Stimulated activated CD4-positive, alpha-beta T cell treated with anti-CD3 and anti-CD28 coated beads, Interleukin-15, amount 100 ng/mL, for 1 hour (primary cell): ENCODE measurements around the gene KAT6B.

ENCODE experiments used
- DNase-seq, 2 donors: peaks; one replicate each; pipeline ENCODE4 v3.0.0-alpha.2; 2020; ENCODE audit warnings: low read depth in 1 of 2, low spot score in 1 of 2

Gene KAT6B

GRCh38 chr10:74981831-74982633 is 155.6 kb downstream of the KAT6B start:
- DNase-seq = no peak

DNA sequence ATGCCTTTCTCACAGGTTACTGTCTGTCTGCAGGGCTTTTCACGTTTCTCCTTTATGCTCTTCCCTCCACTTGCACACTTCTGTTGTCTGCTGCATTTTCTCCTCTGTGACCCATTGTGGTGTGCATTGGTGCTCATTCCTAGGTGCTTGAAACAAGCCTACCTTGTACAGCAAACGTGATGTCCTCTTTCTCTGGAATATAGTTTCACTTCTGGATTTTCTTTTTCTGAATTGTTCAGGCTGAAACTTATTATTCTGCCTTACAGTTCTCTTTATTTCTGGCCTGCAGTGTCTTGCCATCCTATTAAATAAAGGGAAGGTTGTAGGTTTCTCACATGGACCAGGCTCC is 156.2 kb downstream of the KAT6B start:
- no peak for DNase-seq

DNA sequence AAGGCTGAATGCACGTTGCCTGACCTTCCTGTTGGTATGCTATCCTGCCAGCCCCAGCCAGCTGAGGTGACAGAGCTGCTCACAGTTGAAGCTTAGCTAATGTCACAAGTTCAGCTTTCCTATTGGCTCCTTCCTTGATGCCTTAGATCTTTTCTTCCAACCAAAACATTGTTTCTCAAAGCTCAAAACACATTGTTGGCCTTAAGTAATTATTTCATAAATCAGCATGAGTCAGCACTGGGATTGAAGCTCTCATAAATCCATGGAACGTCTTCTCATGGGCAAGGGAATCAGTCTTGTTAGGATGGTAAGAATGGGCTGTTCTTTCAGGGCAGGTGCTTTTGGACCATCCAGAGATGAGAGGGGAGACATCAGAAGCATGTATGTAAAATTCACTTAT is 157.0 kb downstream of the KAT6B start:
- DNase-seq = no peak

- no peak for DNase-seq
Measured at GRCh38 chr10:74987339-74988053, 161.1 kb downstream of the KAT6B start.

GRCh38 chr10:74988054-74988775 is 161.8 kb downstream of the KAT6B start:
- DNase-seq = no peak

GRCh38 chr10:74988832-74989561 is 162.6 kb downstream of the KAT6B start:
- DNase-seq = no peak

GRCh38 chr10:74991435-74991834 is 165.0 kb downstream of the KAT6B start:
- DNase-seq = no peak

DNA sequence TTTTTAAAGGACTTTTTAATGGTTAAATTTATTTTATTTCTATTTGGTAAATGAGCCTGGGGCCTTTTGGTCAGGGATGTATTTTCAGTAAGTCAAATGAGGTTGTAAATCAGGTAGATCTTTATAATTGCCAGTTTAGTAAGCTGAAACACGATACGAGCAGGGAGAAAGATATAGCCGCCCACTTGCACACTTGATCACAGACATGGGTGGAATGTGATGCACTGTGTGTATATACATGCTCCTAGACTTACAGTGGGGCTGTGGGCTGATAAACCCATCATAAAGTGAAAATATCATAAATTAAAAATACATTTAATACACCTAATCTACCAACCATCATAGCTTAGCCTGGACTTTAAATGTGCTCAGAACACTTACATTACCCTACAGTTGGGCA is 165.7 kb downstream of the KAT6B start:
- no peak for DNase-seq

DNA sequence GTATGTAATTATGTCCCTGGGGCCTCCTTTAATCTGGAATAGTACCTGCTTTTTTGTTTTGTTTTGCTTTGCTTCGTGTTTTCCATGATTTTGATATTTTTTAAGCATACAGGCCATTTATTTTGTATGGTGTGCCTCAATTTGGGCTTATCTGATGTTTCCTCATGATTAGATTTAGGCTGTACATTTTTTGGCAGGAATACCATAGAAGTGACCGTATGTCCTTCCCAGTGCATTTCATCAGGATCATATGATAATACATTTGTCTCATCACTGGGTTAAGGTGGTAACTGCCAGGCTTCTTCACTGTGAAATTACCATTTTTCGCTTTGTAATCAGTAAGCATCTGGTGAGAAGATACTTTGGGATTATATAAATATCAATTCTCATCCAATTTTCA is 167.2 kb downstream of the KAT6B start:
- no peak for DNase-seq

GRCh38 chr10:74994854-74995253 is 168.5 kb downstream of the KAT6B start:
- no peak for DNase-seq

- no peak for DNase-seq
Measured at GRCh38 chr10:74995806-74996205, 169.4 kb downstream of the KAT6B start.

GRCh38 chr10:74997163-74997562 is 170.8 kb downstream of the KAT6B start:
- no peak for DNase-seq

DNA sequence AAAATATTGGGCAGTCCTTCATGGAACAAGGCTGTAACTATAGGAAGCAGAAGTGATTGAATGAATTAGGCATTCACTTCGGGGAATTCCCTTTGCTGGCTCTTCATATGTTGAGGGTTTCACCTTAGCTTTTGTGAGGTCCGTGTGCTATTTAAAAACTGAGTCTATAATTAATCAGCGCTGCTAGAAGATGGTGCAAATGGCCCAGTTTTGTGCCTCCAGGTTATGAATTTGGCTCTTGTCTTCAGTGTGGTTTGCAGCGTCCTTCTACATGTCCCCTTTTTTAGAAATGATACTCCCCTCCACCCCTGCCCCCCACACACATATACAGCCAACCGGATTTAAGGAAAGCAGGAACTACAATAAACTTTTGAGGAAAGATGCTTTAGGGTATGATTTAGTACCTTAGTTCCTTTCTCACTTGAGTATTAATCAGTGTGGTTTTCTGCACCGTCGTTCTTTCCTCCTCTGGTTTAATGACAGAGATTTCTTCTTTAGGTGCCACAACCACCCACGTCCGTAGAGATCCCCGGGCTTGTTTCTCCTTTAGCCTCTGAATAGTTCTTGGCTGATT is 174.4 kb downstream of the KAT6B start:
- no peak for DNase-seq

GRCh38 chr10:75001715-75002350 is 175.4 kb downstream of the KAT6B start:
- no peak for DNase-seq

DNA sequence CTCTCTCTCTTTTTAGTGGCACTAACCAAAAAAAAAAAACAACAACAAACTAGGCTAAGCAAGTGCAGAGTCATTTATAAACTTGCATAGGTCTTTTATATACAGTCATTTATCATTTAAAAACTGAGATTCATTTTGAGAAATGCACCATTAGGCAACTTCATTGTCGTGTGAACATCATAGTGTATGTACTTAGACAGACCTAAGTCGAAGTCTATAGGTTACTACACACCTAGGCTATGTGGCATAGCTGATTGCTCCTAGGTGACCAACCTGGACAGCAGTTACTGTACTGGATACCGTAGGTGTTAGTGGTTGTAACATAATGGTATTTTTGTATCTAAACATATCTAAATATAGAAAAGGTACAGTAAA is 175.9 kb downstream of the KAT6B start:
- no peak for DNase-seq

DNA sequence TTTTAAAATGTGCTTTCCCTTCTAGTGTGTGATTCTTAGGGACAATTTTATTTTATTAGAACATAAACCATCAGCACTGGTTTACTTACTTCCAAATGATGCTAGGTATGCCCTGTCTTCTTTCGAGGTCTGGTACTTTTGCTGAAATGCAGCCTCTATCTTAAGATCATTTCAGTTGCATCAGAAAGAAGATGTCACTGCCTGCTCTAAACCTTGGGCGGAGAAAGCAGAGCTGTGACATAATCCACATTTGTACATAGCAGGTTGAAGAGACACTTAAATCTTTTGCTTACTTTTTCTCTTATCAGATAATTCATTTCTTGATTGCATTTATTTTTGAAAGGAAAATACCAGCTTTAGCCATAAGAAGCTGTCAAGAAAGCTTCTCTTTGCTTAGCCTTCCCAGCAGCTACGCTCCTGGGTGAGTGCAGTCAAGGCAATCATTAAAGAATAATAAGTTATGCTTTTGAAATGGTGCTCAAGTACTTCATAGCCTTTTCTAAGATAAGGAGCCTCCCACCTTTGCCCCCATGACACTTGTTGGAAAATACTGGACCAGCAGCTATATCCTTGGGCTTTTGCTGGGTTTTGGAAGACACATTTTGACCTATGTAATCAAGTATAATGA is 176.7 kb downstream of the KAT6B start:
- no peak for DNase-seq

GRCh38 chr10:75003891-75004290 is 177.5 kb downstream of the KAT6B start:
- DNase-seq = no peak

DNA sequence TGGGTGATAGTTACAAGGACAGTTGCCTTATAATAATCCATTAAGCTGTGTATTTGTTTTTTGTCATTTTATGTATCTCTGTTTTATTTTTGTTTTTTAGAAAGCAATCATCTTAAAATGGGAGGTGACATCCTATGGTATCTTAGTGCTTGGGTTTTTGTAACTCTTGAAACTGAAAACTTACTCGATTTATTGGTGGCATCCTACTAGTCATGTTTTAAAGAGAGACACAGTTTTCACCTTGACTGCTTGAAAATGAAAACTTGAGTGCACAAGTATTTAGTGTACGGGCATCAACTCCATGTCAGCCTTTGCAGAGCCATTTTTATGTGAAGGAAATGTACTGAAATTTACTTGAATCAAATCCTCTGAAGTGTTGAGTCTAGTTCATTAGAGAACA is 181.2 kb downstream of the KAT6B start:
- DNase-seq = no peak

GRCh38 chr10:75008952-75009351 is 182.6 kb downstream of the KAT6B start:
- DNase-seq = no peak

DNA sequence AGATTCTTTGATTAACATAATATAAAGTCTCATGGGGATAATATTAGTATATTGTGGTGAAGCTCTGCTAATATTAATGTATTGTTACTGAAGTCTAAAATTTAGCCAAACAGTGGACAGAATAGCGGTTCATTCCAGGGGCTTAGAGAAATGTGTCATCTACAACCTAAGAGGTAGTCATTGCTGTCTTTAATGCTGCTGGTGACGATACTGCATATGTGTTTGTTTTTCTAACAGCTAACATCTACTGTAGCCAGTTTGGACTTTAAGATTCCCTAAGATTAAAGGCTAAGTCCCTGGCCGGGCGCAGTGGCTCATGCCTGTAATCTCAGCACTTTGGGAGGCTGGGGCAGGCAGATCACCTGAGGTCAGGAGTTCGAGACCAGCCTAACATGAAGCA is 183.0 kb downstream of the KAT6B start:
- no peak for DNase-seq
